ENCODE results near the gene CYLD.

GRCh38 chr16:50841081-50841886, 99.4 kb downstream of the CYLD start:
- TF ChIP-seq EP300 (IDR thresholded peaks at IDR 0.05): no peak
- TF ChIP-seq CTCF (IDR thresholded peaks at IDR 0.05): no peak
